MCF 10A (cell line): Measurements from ENCODE around the gene PPP1R26. TPM values are rescaled to one million over a fixed set of nuclear protein-coding genes. Genes with fewer than 3 reads are reported as not detected.
"Not testable (repeated sequence)": the region's sequence is repeated elsewhere in the genome, so short reads cannot be mapped to it uniquely, and the experiment has no call there.

ENCODE experiments used
- Bru-seq: library from RNA; stranded (reverse); fragments of 400-500 nt; gene quantifications from one replicate; lab custom pipeline; 2021; lab: Mats Ljungman, UMichigan
- BruChase-seq, 2 experiments: library from RNA; stranded (reverse); fragments of 400-500 nt; gene quantifications; one replicate each; lab custom pipeline; 2021; lab: Mats Ljungman, UMichigan
- BruUV-seq: library from RNA; stranded (reverse); fragments of 400-500 nt; replicated peaks from 2 replicates; lab custom pipeline; 2021; lab: Mats Ljungman, UMichigan
- CTCF ChIA-PET: fragments of 300-600 bp; sonication (Branson Sonifier 250); formaldehyde crosslinking; extraction: SDS; loops from one replicate; lab custom pipeline; 2021; ENCODE audit warnings: antibody characterized with exemption, inconsistent platforms; lab: Yijun Ruan, JAX
- POLR2A ChIA-PET: fragments of 300-600, 350-650 bp; sonication (Branson Sonifier 250); formaldehyde crosslinking; extraction: SDS; loops from one replicate; lab custom pipeline; 2020; ENCODE audit warnings: antibody characterized with exemption, inconsistent platforms; lab: Yijun Ruan, JAX
- DNase-seq: peaks from one replicate; pipeline ENCODE4 v3.0.0-alpha.2; 2018; ENCODE audit not compliant: unreplicated experiment
- H3K27ac Mint-ChIP-seq: one replicate; pipeline ENCODE4 v1.8.0; 2022; ENCODE audit warnings: mild to moderate bottlenecking, low read depth, mixed read lengths; ENCODE audit not compliant: unreplicated experiment
- H3K27me3 Mint-ChIP-seq: one replicate; pipeline ENCODE4 v1.8.0; 2022; ENCODE audit warnings: mixed read lengths; ENCODE audit not compliant: insufficient read depth, unreplicated experiment
- H3K36me3 Mint-ChIP-seq: one replicate; pipeline ENCODE4 v1.8.0; 2022; ENCODE audit warnings: mild to moderate bottlenecking, moderate library complexity, mixed read lengths; ENCODE audit not compliant: insufficient read depth, unreplicated experiment
- H3K4me1 Mint-ChIP-seq: one replicate; pipeline ENCODE4 v1.8.0; 2022; ENCODE audit warnings: mixed read lengths; ENCODE audit not compliant: insufficient read depth, unreplicated experiment
- H3K4me3 Mint-ChIP-seq: one replicate; pipeline ENCODE4 v1.8.0; 2022; ENCODE audit warnings: mild to moderate bottlenecking, moderate library complexity, mixed read lengths; ENCODE audit not compliant: unreplicated experiment
- H3K9me3 Mint-ChIP-seq: one replicate; pipeline ENCODE4 v1.8.0; 2022; ENCODE audit warnings: mixed read lengths; ENCODE audit not compliant: unreplicated experiment
- CTCF ChIP-seq: fragments of 200-600 bp; IDR thresholded peaks from one replicate; pipeline ENCODE4 v1.8.0; 2022; ENCODE audit warnings: antibody characterized with exemption, mild to moderate bottlenecking; ENCODE audit not compliant: unreplicated experiment
- intact Hi-C: fragments of 100-400 bp; cut with micrococcal nuclease; formaldehyde crosslinking; loops from 2 replicates; pipeline ENCODE4 v1.14.1; 2022
- long read RNA-seq: library from polyadenylated mRNA; stranded (forward); transcript quantifications from one replicate; pipeline ENCODE4 v2.0.0, GENCODE V29; 2022
- total RNA-seq: library from RNA; stranded (reverse); gene quantifications from 2 replicates; pipeline ENCODE4 v1.2.3, GENCODE V29; 2022

PPP1R26 gene
- total RNA-seq, result 19.1 and 21.7 TPM in 2 replicates
- Bru-seq, nascent RNA, result percentile 52 among the genes with signal in this experiment
- percentile 82 among the genes with signal in this experiment for BruChase-seq, experiment 1, labeled RNA remaining after a 6-hour chase
- BruChase-seq, experiment 2, labeled RNA remaining after a 2-hour chase, result percentile 73 among the genes with signal in this experiment
- long read RNA-seq, full-length matches to known transcripts, result 16 of 33 reads
- long read RNA-seq, partial matches to known transcripts, result 5 of 33 reads
- long read RNA-seq, other reads (novel, unspliced or antisense), result 12 of 33 reads

- CTCF ChIA-PET, result no interaction called here
- no peak for DNase-seq
- BruUV-seq, result no TSS peak
- Mint-ChIP-seq H3K4me1 (no peaks in the 10 kb centered on the region), H3K27me3 (no peaks in the 10 kb centered on the region), H3K36me3 (peaks cover 9% of the 10 kb centered on the region), H3K27ac (no peak within 1 kb of the TSS), H3K9me3 (no peaks in the 10 kb centered on the region), H3K4me3 (peak within 1 kb of the TSS; percentile 74)
- intact Hi-C loops, result no loop called here
- TF ChIP-seq CTCF, result no peak
- POLR2A ChIA-PET, result interaction anchor here (0.6 to 1.7 kb wide), 6 partner anchors 15 to 1169 kb away, joined by 3 to 14 read pairs (median 5); partner anchors contain the start of gene MRPS2
Measured at GRCh38 chr9:135479469-135480052, at the start of gene PPP1R26. TSS of gene PPP1R26 (plus strand) at chr9:135479782. CDS start at chr9:135484511, 4,729 bp downstream.

- intact Hi-C loops, result no loop called here
- POLR2A ChIA-PET, result no interaction called here
- Mint-ChIP-seq H3K36me3 (no peaks in the 10 kb centered on the region), H3K4me3 (no peak overlapping the region), H3K27ac (no peak overlapping the region), H3K9me3 (peaks cover 20% of the 10 kb centered on the region), H3K4me1 (no peaks in the 10 kb centered on the region), H3K27me3 (peaks cover 19% of the 10 kb centered on the region)
- no TSS peak for BruUV-seq
- DNase-seq, result no peak
- TF ChIP-seq CTCF, result no peak
- CTCF ChIA-PET, result interaction anchor here (0.8 kb wide), 1 partner anchor 24 kb away, joined by 3 read pairs; no protein-coding TSS in a partner anchor
Measured at GRCh38 chr9:135437259-135437658, 42.3 kb upstream of the PPP1R26 start.

- BruUV-seq, intact Hi-C loops, H3K27ac Mint-ChIP-seq, DNase-seq, CTCF ChIA-PET, H3K4me1 Mint-ChIP-seq, H3K4me3 Mint-ChIP-seq, H3K36me3 Mint-ChIP-seq, POLR2A ChIA-PET: not testable (repeated sequence)
- Mint-ChIP-seq H3K27me3 (peaks cover 19% of the 10 kb centered on the region), H3K9me3 (peaks cover 20% of the 10 kb centered on the region)
Measured at GRCh38 chr9:135437696-135438095, 41.9 kb upstream of the PPP1R26 start.

GRCh38 chr9:135438581-135439232 lies 40.9 kb upstream of the PPP1R26 start:
- H3K4me1 Mint-ChIP-seq, H3K4me3 Mint-ChIP-seq, intact Hi-C loops, BruUV-seq, POLR2A ChIA-PET, H3K27ac Mint-ChIP-seq, DNase-seq, H3K36me3 Mint-ChIP-seq, CTCF ChIA-PET: not testable (repeated sequence)
- Mint-ChIP-seq H3K9me3 (peaks cover 20% of the 10 kb centered on the region), H3K27me3 (peaks cover 19% of the 10 kb centered on the region)

GRCh38 chr9:135439514-135439913 lies 40.1 kb upstream of the PPP1R26 start:
- H3K36me3 Mint-ChIP-seq, POLR2A ChIA-PET, intact Hi-C loops, H3K27ac Mint-ChIP-seq, H3K4me1 Mint-ChIP-seq, DNase-seq, BruUV-seq, H3K4me3 Mint-ChIP-seq: not testable (repeated sequence)
- H3K27me3 Mint-ChIP-seq, result peaks cover 19% of the 10 kb centered on the region
- CTCF ChIA-PET, result interaction anchor here (0.6 to 1.1 kb wide), 2 partner anchors 26 to 278 kb away, joined by 3 to 4 read pairs; no protein-coding TSS in a partner anchor
- peaks cover 20% of the 10 kb centered on the region for H3K9me3 Mint-ChIP-seq
